Rectal smooth muscle tissue (tissue), 1 donor: ENCODE data around the gene SART1.
"Not testable (repeated sequence)": the region's sequence is repeated elsewhere in the genome, so short reads cannot be mapped to it uniquely, and the experiment has no call there.

ENCODE experiments used
- H3K27ac ChIP-seq: one replicate; pipeline ENCODE4 v1.7.0; 2013; ENCODE audit warnings: low read depth, low read length, inconsistent platforms
- H3K27me3 ChIP-seq: one replicate; pipeline ENCODE4 v1.7.0; 2013; ENCODE audit warnings: low read length; ENCODE audit not compliant: control insufficient read depth, insufficient read depth
- H3K36me3 ChIP-seq: one replicate; pipeline ENCODE4 v1.7.0; 2013; ENCODE audit warnings: low read length; ENCODE audit not compliant: control insufficient read depth, insufficient read depth
- H3K4me1 ChIP-seq: one replicate; pipeline ENCODE4 v1.7.0; 2013; ENCODE audit warnings: low read length; ENCODE audit not compliant: control insufficient read depth, insufficient read depth
- H3K4me3 ChIP-seq: one replicate; pipeline ENCODE4 v1.7.0; 2013; ENCODE audit warnings: low read length
- H3K9ac ChIP-seq: one replicate; pipeline ENCODE4 v1.7.0; 2013; ENCODE audit warnings: low read length

SART1 gene

GRCh38 chr11:65941720-65942310 lies 19.7 kb upstream of the SART1 start:
- Histone ChIP-seq H3K27ac (no peak overlapping the region), H3K4me1 (no peaks in the 10 kb centered on the region), H3K27me3 (no peaks in the 10 kb centered on the region), H3K36me3 (no peaks in the 10 kb centered on the region), H3K9ac (no peak overlapping the region), H3K4me3 (no peak overlapping the region)

GRCh38 chr11:65942531-65942930 lies 19.0 kb upstream of the SART1 start:
- Histone ChIP-seq H3K9ac (no peak overlapping the region), H3K4me3 (no peak overlapping the region), H3K36me3 (no peaks in the 10 kb centered on the region), H3K4me1 (no peaks in the 10 kb centered on the region), H3K27ac (no peak overlapping the region), H3K27me3 (no peaks in the 10 kb centered on the region)

GRCh38 chr11:65944191-65944590 lies 17.3 kb upstream of the SART1 start:
- no peak overlapping the region for H3K9ac ChIP-seq
- H3K4me1 ChIP-seq = no peaks in the 10 kb centered on the region
- no peaks in the 10 kb centered on the region for H3K36me3 ChIP-seq
- no peak overlapping the region for H3K4me3 ChIP-seq
- no peak overlapping the region for H3K27ac ChIP-seq
- no peaks in the 10 kb centered on the region for H3K27me3 ChIP-seq

GRCh38 chr11:65944767-65945166 lies 16.8 kb upstream of the SART1 start:
- Histone ChIP-seq H3K9ac (no peak overlapping the region), H3K27ac (no peak overlapping the region), H3K4me1 (no peaks in the 10 kb centered on the region), H3K36me3 (no peaks in the 10 kb centered on the region), H3K4me3 (no peak overlapping the region), H3K27me3 (no peaks in the 10 kb centered on the region)

GRCh38 chr11:65945430-65945911 lies 16.1 kb upstream of the SART1 start, which contains the start of gene TSGA10IP:
Gene TSGA10IP (plus strand): TSS chr11:65945480. CDS start chr11:65945676, 196 bp downstream.
- Histone ChIP-seq H3K36me3 (no peaks in the 10 kb centered on the region), H3K27me3 (no peaks in the 10 kb centered on the region), H3K9ac (no peak within 1 kb of the TSS), H3K27ac (no peak within 1 kb of the TSS), H3K4me1 (no peaks in the 10 kb centered on the region), H3K4me3 (no peak within 1 kb of the TSS)

GRCh38 chr11:65945941-65946558 lies 15.5 kb upstream of the SART1 start:
- no peak overlapping the region for H3K4me3 ChIP-seq
- H3K27ac ChIP-seq = no peak overlapping the region
- no peaks in the 10 kb centered on the region for H3K36me3 ChIP-seq
- no peaks in the 10 kb centered on the region for H3K27me3 ChIP-seq
- no peak overlapping the region for H3K9ac ChIP-seq
- no peaks in the 10 kb centered on the region for H3K4me1 ChIP-seq

GRCh38 chr11:65946655-65947054 lies 14.9 kb upstream of the SART1 start:
- H3K4me3 ChIP-seq = no peak overlapping the region
- no peaks in the 10 kb centered on the region for H3K27me3 ChIP-seq
- no peak overlapping the region for H3K9ac ChIP-seq
- H3K36me3 ChIP-seq = no peaks in the 10 kb centered on the region
- no peaks in the 10 kb centered on the region for H3K4me1 ChIP-seq
- no peak overlapping the region for H3K27ac ChIP-seq

- Histone ChIP-seq H3K27me3 (no peaks in the 10 kb centered on the region), H3K4me3 (no peak overlapping the region), H3K27ac (no peak overlapping the region), H3K36me3 (no peaks in the 10 kb centered on the region), H3K4me1 (no peaks in the 10 kb centered on the region), H3K9ac (no peak overlapping the region)
Measured at GRCh38 chr11:65947133-65947532, 14.4 kb upstream of the SART1 start.

GRCh38 chr11:65947603-65948125 lies 13.9 kb upstream of the SART1 start:
- Histone ChIP-seq H3K9ac (no peak overlapping the region), H3K27me3 (no peaks in the 10 kb centered on the region), H3K4me3 (no peak overlapping the region), H3K27ac (no peak overlapping the region), H3K36me3 (no peaks in the 10 kb centered on the region), H3K4me1 (no peaks in the 10 kb centered on the region)

GRCh38 chr11:65950711-65951110 lies 10.8 kb upstream of the SART1 start:
- not testable (repeated sequence) for H3K4me3 ChIP-seq, H3K36me3 ChIP-seq, H3K27me3 ChIP-seq, H3K4me1 ChIP-seq, H3K27ac ChIP-seq, H3K9ac ChIP-seq

GRCh38 chr11:65951641-65952040 lies 9.9 kb upstream of the SART1 start:
- not testable (repeated sequence) for H3K4me1 ChIP-seq, H3K9ac ChIP-seq, H3K36me3 ChIP-seq, H3K4me3 ChIP-seq, H3K27ac ChIP-seq, H3K27me3 ChIP-seq

GRCh38 chr11:65952052-65952521 lies 9.4 kb upstream of the SART1 start:
- Histone ChIP-seq H3K4me3 (no peak overlapping the region), H3K27ac (no peak overlapping the region), H3K27me3 (no peaks in the 10 kb centered on the region), H3K9ac (no peak overlapping the region), H3K36me3 (no peaks in the 10 kb centered on the region), H3K4me1 (no peaks in the 10 kb centered on the region)

- Histone ChIP-seq H3K9ac (no peak overlapping the region), H3K27ac (no peak overlapping the region), H3K27me3 (no peaks in the 10 kb centered on the region), H3K4me3 (no peak overlapping the region), H3K36me3 (no peaks in the 10 kb centered on the region), H3K4me1 (no peaks in the 10 kb centered on the region)
Measured at GRCh38 chr11:65953471-65953870, 8.1 kb upstream of the SART1 start.
